Neural cell (in vitro differentiated cells): ENCODE results near the gene ARTN.

ENCODE experiments used
- CTCF ChIP-seq: fragments of 450-650 bp; IDR thresholded peaks from 2 replicates; pipeline ENCODE4 v1.5.1; 2014; ENCODE audit warnings: antibody characterized with exemption, mild to moderate bottlenecking, moderate library complexity; ENCODE audit not compliant: poor library complexity, severe bottlenecking
- POLR2AphosphoS5 ChIP-seq: IDR thresholded peaks from 2 replicates; pipeline ENCODE4 v1.6.1; 2012

- TF ChIP-seq POLR2AphosphoS5 (peak; percentile 62), CTCF (no peak)
Observed at GRCh38 chr1:43969746-43970466, 36.3 kb downstream of the ARTN start, which contains the start of gene DPH2.
